ENCODE data around the gene PTPRC. TPM values are rescaled to one million over a fixed set of nuclear protein-coding genes. Genes with fewer than 3 reads are reported as not detected.

Gene PTPRC
- total RNA-seq, 2 donors from 2014 or later: 27.1 to 86.8 TPM

DNA sequence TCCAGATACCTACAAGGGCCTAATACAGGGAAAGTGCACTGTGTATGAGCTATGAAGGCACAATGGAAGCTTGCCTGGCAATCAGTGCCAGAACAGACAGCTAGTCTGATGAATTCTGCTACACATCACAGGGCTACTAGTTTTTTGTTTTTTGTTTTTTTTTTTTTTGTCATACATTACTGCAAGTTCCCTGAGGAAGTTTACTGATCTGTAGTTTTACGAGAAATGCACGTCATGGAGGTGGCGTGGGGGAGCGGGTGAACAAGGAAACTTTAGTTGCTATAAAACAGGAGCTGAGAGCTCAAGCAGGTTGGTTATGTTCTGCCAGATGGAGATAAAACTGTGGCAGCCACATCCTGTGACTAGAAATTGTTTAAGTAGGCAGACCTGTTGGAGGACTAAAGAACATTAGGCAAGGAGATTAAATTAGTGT, 17.7 kb downstream of the PTPRC start:
- TF ChIP-seq, protein P1, sequence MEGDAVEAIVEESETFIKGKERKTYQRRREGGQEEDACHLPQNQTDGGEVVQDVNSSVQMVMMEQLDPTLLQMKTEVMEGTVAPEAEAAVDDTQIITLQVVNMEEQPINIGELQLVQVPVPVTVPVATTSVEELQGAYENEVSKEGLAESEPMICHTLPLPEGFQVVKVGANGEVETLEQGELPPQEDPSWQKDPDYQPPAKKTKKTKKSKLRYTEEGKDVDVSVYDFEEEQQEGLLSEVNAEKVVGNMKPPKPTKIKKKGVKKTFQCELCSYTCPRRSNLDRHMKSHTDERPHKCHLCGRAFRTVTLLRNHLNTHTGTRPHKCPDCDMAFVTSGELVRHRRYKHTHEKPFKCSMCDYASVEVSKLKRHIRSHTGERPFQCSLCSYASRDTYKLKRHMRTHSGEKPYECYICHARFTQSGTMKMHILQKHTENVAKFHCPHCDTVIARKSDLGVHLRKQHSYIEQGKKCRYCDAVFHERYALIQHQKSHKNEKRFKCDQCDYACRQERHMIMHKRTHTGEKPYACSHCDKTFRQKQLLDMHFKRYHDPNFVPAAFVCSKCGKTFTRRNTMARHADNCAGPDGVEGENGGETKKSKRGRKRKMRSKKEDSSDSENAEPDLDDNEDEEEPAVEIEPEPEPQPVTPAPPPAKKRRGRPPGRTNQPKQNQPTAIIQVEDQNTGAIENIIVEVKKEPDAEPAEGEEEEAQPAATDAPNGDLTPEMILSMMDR (IDR thresholded peaks at IDR 0.05): no peak
- no peak for DNase-seq (ENCODE audit: low spot score)
- no peaks in the 10 kb centered on the region for H3K36me3 ChIP-seq
- H3K9me3 ChIP-seq: no peaks in the 10 kb centered on the region
- ATAC-seq (ENCODE audit: insufficient number of reproducible peaks, low FRiP score, low read depth): no peak
- no peak overlapping the region for H3K4me3 ChIP-seq
- no peaks in the 10 kb centered on the region for H3K27me3 ChIP-seq (replicated peaks; ENCODE audit: insufficient read depth)
- H3K4me1 ChIP-seq (ENCODE audit: control insufficient read depth in 1 of 2, low read depth in 2 of 2): peaks cover 3 to 10% of the 10 kb centered on the region in 2 donors
- H3K27ac ChIP-seq: peak overlapping the region in 1 of 2 donors; percentile 17

DNA sequence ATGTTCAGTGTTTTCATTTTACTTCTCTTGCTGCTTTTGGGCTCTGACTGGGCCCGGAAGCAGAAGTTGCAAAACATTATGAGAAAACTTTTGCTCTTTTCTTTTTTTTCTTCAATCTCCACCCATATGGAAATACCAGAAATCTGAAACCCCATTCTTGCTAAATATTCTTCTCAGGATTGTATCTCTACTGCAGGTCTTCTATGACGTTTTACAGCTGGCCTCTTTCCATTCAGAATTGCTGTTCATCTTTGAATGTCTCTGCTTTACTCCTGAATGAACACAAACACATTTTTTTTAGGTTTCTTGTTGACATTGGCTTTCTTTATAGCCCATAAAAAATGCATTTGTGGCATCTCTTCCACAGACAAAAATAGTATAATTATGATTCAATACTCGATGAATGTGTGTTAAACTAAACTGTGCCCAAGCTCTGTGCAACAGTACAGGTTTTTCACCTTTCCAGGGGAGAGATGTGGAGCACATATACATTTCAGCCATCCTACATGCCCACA, 18.8 kb downstream of the PTPRC start:
- peak overlapping the region; percentile 43 for H3K4me3 ChIP-seq
- DNase-seq (ENCODE audit: low spot score): no peak

DNA sequence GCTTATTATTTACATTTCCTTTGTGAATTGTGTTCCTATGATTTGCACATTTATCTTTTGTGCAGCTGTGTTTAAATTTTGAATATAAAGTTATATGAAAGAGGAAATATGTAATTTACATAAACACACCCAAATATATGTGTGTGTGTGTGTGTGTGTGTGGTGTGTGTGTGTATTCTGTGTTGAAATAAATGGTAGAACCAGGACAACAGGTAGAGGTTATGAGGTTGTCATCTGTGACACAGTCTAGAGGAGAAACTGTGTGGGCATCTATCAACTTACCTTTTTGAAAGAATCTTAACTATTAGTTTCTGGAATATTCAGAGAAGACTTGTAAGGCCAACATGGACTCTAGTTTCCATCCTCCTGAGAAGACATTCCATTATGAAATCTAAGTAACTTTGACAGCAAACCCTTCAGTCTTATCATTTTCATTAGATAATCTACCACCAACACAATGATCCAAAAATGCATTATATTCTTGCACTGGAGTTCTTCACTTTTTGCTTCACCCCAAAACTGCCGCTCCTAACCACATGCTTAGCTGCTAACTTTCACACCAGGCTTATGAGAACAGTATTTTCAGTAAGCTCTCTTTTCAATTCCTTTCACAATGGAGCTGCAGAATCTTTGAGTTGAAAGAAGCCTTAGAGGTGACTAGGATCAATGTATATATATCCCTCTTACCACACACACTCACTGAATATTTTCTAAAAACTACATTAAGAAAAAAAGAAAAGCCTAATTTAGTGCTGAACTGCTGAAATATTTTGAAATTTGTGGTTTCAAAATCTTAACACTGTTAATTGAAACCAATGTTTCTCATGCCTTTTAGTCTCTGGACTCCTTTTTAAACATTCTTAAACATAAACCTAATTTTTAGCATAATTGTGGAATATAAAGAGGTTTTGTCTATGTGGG, 21.8 kb downstream of the PTPRC start:
- TF ChIP-seq, protein P1 (IDR thresholded peaks at IDR 0.05): no peak
- H3K9me3 ChIP-seq: no peaks in the 10 kb centered on the region
- no peak overlapping the region for H3K27ac ChIP-seq
- H3K27me3 ChIP-seq (replicated peaks; ENCODE audit: insufficient read depth): no peaks in the 10 kb centered on the region
- H3K36me3 ChIP-seq: no peaks in the 10 kb centered on the region
- no peak for DNase-seq (ENCODE audit: low spot score)
- H3K4me1 ChIP-seq (ENCODE audit: control insufficient read depth in 1 of 2, low read depth in 2 of 2): peaks cover 3 to 10% of the 10 kb centered on the region in 2 donors
- no peak for ATAC-seq (ENCODE audit: insufficient number of reproducible peaks, low FRiP score, low read depth)
- no peak overlapping the region for H3K4me3 ChIP-seq

More for the DNA sequence above, 18.8 kb downstream of the PTPRC start:
- Histone ChIP-seq H3K9me3 (no peaks in the 10 kb centered on the region), H3K4me1 (ENCODE audit: control insufficient read depth in 1 of 2, low read depth in 2 of 2) (peaks cover 3 to 10% of the 10 kb centered on the region in 2 donors), H3K36me3 (no peaks in the 10 kb centered on the region), H3K27me3 (replicated peaks; ENCODE audit: insufficient read depth) (no peaks in the 10 kb centered on the region), H3K27ac (peak overlapping the region in 1 of 2 donors; percentile 1)
- ATAC-seq (ENCODE audit: insufficient number of reproducible peaks, low FRiP score, low read depth): no peak
- TF ChIP-seq, protein P1 (IDR thresholded peaks at IDR 0.05): no peak

DNA sequence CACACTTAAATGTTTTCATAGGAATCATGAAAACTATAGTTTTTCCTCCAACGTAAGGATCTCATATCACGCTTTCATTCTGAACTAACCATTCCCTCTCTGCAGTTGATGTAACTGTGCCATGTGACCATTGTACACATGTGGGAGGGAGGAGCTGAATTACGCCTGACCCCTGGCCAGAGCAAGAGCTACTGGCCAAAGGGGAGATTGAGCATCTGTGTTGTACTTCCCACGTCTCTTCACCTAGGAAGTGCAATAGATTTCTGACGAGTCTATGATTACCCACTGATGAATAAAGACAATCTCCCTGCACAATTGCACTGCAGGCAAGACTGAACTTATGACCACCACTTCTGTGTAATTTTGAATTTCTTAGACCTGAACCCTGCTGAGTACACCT, 24.0 kb downstream of the PTPRC start:
- peaks cover 0 to 7% of the 10 kb centered on the region in 2 donors for H3K4me1 ChIP-seq (ENCODE audit: control insufficient read depth in 1 of 2, low read depth in 2 of 2)
- H3K27ac ChIP-seq: no peak overlapping the region
- no peak overlapping the region for H3K4me3 ChIP-seq
- DNase-seq (ENCODE audit: low spot score): no peak
- H3K9me3 ChIP-seq: no peaks in the 10 kb centered on the region
- no peak for ATAC-seq (ENCODE audit: insufficient number of reproducible peaks, low FRiP score, low read depth)
- H3K27me3 ChIP-seq (replicated peaks; ENCODE audit: insufficient read depth): no peaks in the 10 kb centered on the region
- TF ChIP-seq, protein P1 (IDR thresholded peaks at IDR 0.05): no peak
- no peaks in the 10 kb centered on the region for H3K36me3 ChIP-seq

DNA sequence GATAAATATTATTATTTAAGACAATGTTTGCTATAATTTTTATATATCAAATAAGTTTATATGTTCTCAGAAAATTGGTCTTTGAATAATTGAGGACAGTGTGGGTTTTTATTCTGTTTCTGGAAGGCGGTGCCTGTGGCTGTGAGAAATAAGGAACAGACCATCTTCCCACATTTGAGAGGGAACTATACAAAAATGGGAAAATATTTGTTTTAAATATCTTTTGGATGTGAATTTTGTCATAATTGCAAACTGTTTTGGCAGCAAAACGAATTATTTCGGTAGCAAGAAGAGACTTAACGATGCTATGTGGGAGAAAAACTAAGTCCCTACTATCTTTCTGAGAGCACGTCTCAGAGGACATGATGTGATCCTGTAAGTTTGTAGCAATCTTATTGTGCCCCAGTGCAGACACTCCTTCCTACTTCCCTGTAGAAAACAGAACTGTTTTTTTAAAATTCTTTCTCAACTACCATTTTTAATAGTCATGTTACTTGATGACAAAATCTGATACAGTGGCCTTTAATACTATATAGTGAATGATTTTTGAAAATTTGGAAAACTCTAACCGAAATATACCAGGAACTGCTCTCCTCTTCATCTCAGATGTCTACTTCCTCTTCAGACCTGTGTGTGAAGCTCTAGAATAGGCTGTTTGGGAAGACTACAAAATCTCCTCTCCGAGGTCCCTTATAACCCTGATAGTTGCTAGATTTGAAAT, 25.4 kb downstream of the PTPRC start:
- TF ChIP-seq, protein P1 (IDR thresholded peaks at IDR 0.05): no peak
- Histone ChIP-seq H3K27ac (no peak overlapping the region), H3K4me1 (ENCODE audit: control insufficient read depth in 1 of 2, low read depth in 2 of 2) (no peaks in the 10 kb centered on the region), H3K36me3 (no peaks in the 10 kb centered on the region), H3K27me3 (replicated peaks; ENCODE audit: insufficient read depth) (no peaks in the 10 kb centered on the region), H3K9me3 (no peaks in the 10 kb centered on the region), H3K4me3 (no peak overlapping the region)
- ATAC-seq (ENCODE audit: insufficient number of reproducible peaks, low FRiP score, low read depth) (no peak), DNase-seq (ENCODE audit: low spot score) (no peak)
